GM19438 (cell line): ENCODE results near the gene KLHL28.
"Not testable (repeated sequence)": the region's sequence is repeated elsewhere in the genome, so short reads cannot be mapped to it uniquely, and the experiment has no call there.

Experiments used
- ATAC-seq: cut with Tn5 transposase; IDR thresholded peaks from one replicate; pipeline ENCODE4 v1.9.1; 2021; ENCODE audit warnings: low read depth; ENCODE audit not compliant: unreplicated experiment

The KLHL28 gene

GRCh38 chr14:44898551-44898950 lies 63.2 kb downstream of the KLHL28 start:
- no peak for ATAC-seq

DNA sequence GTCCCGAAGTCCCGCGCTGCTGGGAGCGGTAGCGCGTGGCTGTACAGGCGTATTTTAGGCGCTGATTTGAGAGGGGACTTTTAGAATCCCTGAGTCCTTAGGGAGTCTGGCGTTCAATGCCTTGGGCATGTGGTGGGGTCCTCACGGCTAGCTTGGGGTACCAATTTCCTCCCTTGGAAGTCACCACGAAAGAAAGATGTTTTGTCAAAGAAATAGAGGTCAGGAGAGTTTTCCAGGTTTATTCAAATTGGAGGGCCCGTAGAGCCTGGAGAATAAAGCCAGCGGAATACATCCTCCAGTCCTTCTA lies 63.9 kb downstream of the KLHL28 start:
- no peak for ATAC-seq

- ATAC-seq: peak; percentile 91
These were observed 64.5 kb downstream of the KLHL28 start for GRCh38 chr14:44897041-44897844.

- no peak for ATAC-seq
These were observed 65.3 kb downstream of the KLHL28 start for GRCh38 chr14:44896275-44897040.

- ATAC-seq: no peak
These were observed 66.0 kb downstream of the KLHL28 start for GRCh38 chr14:44895716-44896115.

GRCh38 chr14:44893535-44893934 lies 68.2 kb downstream of the KLHL28 start:
- ATAC-seq: no peak

DNA sequence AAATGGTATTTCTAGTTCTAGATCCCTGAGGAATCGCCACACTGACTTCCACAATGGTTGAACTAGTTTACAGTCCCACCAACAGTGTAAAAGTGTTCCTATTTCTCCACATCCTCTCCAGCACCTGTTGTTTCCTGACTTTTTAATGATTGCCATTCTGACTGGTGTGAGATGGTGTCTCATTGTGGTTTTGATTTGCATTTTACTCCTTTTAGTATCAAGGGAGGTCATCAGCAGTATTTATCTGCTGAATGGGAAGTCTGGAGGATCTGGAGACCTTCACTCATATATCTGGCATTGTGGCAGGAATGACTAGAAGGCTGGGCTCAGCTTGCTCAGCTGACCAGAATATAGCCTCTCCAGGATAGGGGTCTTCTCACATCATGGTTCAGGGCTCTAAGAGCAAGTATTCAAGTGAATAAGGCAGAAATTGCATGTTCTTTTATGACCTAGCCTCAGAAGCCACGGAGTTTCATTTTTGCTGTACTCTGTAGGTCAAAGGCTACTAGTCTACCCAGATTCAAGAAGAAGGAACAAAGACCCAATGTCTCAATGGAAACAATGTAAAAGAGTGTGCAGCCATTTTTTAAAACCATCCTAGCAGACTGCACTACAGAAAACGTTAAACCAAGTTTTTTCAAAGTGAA lies 69.9 kb downstream of the KLHL28 start:
- ATAC-seq: not testable (repeated sequence)

DNA sequence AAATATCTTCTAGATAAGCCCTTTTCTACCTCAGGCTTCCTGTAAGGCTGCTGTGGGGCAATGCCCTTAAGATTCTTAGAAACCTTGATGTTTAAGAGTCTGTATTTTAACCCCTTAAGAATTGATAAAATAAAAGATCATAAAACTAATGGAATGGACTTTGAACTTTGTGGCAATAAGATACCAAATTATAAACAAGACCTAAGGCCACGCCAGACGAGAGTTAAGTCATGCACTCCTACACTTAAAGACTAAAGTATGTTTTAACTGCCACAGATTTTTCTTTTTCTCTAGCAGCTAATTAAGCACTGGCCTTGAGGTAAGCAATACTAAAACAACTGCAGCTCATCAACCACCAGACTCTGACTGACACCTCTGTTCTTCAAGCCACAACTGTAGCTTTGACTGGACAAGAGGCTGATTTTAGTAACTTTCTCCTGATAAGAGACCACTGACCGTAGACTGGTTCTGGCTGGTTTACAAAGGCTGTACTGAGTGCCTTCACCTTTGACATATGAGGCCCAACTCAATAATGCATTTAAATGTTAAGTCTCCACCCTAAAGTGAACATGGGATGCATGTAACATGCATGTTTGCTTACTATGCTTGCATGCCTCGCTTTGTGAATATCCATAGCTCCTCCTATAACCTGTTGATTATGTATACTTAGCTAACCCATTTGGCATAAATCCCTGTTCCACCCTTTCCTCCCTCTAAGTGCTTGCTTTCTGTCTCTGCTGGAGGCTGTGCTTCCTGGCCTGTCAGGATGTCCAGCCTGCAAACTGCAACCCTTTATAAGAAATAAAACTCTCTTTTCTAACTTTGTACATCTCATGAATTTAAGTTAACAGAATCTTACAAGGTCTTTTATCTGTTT lies 71.9 kb downstream of the KLHL28 start:
- no peak for ATAC-seq

GRCh38 chr14:44887596-44887955 lies 74.2 kb downstream of the KLHL28 start:
- no peak for ATAC-seq

DNA sequence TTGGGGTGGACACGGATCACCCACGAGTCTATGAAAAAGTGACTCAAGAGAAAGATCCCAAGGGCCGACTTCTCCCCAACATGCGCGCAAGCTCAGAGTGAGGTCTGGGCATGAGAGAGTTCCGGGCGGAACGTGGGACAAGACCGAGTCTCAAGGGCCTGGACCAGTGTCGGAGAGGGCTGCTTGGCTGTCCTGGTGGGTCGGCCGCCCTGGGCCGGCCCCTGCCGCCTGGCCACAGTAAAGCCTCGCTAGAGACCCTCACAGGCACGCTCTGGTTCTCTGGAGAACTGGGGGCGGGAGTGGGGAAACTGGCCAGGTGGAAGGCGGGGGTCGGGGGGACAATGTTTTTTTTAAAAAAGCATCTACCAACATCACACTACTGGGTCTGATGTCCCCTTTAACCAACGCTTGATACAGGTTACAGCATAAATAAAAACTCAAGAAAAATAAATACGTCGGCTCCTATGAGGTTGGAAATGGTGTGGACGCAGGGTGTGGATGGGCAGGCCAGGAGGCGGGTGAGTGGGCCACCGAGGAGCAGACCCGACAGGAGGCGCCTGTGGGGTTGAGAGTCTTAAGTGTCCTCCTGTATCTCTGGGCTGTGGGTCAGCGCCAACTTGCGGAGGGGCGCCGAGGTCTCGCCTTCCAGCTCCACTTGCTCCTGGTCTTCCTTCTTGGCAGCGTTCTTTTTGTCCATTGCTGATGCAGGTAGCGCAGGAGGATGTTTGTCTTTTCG lies 74.7 kb downstream of the KLHL28 start:
- no peak for ATAC-seq

DNA sequence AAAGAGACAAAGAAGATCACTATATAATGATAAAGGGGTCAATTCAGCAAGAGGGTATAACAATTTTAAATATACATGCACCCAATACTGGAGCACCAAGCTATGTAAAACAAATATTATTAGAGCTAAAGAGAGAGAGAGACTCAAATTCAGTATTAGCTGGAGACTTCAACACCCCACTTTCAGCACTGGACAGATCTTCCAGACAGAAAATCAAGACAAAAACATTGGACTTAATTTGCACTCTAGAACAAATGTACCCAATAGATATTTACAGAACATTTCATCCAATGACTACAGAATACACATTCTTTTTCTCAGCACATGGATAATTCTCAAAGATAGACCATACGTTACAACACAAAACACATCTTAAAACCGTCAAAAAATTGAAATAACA lies 81.0 kb downstream of the KLHL28 start:
- ATAC-seq: no peak
